MG63 (cell line): ENCODE data around the gene EIF4G2. TPM values are rescaled to one million over a fixed set of nuclear protein-coding genes. Genes with fewer than 3 reads are reported as not detected.

ENCODE experiments used
- DNase-seq: peaks from one replicate; pipeline ENCODE4 v3.0.0-alpha.2; 2020
- H3K27me3 ChIP-seq: fragments of 250-450 bp; sonication (Bioruptor Pico); 2 replicates; pipeline ENCODE4 v1.5.1; 2020; ENCODE audit warnings: mild to moderate bottlenecking, moderate library complexity
- H3K36me3 ChIP-seq: fragments of 250-450 bp; sonication (Bioruptor Pico); 2 replicates; pipeline ENCODE4 v1.5.1; 2020; ENCODE audit warnings: mild to moderate bottlenecking, moderate library complexity
- H3K4me3 ChIP-seq: fragments of 250-450 bp; sonication (Bioruptor Pico); 2 replicates; pipeline ENCODE4 v1.5.1; 2020; ENCODE audit warnings: mild to moderate bottlenecking, moderate library complexity
- H3K9me3 ChIP-seq: fragments of 250-450 bp; sonication (Bioruptor Pico); 2 replicates; pipeline ENCODE4 v1.5.1; 2020; ENCODE audit warnings: mild to moderate bottlenecking, moderate library complexity
- total RNA-seq: library from RNA; depleted of rRNA; stranded (reverse); fragments of >200 nt; shearing (Covaris generic); gene quantifications from 2 replicates; pipeline ENCODE4 v1.2.3, GENCODE V29; 2014; ENCODE audit warnings: low replicate concordance; rRNA removed

EIF4G2 gene
- total RNA-seq, 1 experiment from 2014 or later, result 831 TPM

DNA sequence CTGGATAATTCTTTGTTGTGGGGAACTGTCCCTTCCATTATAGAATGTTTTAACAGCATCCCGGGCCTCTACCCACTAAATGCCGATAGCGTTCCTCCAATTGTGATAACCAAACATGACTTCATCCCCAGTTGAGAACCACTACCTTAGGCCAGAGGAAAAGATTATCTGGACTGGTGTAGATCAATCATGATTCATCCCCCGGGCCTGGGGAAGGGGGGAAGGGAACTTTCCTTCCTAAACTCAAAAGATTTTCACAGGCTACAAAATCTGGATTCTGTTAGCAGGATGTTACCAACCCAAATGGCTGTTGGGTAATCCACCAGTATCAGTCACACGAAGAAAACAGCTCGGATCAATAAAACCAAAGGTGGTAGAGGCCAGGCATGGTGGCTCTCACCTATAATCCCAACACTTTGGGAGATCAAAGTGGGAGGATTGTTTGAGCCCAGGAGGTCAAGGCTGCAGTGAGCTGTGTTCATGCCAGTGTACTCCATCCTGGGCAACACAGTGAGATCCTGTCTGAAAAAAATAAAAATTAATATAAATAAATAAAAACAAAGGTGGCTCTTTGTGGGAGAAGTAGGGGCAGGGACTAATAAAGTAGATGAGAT, 47.5 kb downstream of the EIF4G2 start:
- no peaks in the 10 kb centered on the region for H3K9me3 ChIP-seq
- DNase-seq, result no peak
- H3K36me3 ChIP-seq, result peaks cover 72% of the 10 kb centered on the region
- H3K27me3 ChIP-seq, result no peaks in the 10 kb centered on the region
- no peak overlapping the region for H3K4me3 ChIP-seq

- Histone ChIP-seq H3K36me3 (peaks cover 73% of the 10 kb centered on the region), H3K9me3 (no peaks in the 10 kb centered on the region), H3K27me3 (no peaks in the 10 kb centered on the region), H3K4me3 (no peak overlapping the region)
- DNase-seq, result no peak
These were observed 49.8 kb downstream of the EIF4G2 start for GRCh38 chr11:10758957-10759356.

- Histone ChIP-seq H3K27me3 (no peaks in the 10 kb centered on the region), H3K36me3 (peaks cover 41% of the 10 kb centered on the region), H3K4me3 (peak overlapping the region; percentile 96), H3K9me3 (no peaks in the 10 kb centered on the region)
- no peak for DNase-seq
These were observed 56.2 kb downstream of the EIF4G2 start for GRCh38 chr11:10752486-10752885.

DNA sequence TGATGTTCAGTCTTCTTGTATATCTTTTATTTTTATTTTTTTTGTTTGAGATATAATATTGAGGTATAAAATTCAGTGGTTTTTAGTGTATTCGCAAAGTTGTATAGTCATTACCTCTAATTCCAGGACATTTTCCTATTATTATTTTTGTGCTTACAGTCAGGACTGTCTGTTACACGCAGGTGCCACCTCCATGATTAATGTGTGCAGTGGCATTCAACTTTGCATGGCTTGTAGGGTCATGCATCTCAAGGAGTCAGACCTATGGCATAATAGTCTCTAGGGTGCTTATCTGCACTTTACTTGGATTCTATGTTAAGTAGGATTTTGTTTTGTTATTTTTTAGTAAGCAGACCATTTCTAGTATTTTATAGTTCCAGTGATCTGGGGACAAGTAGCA, 56.7 kb downstream of the EIF4G2 start:
- H3K4me3 ChIP-seq, result peak overlapping the region; percentile 96
- peaks cover 37% of the 10 kb centered on the region for H3K36me3 ChIP-seq
- no peaks in the 10 kb centered on the region for H3K9me3 ChIP-seq
- H3K27me3 ChIP-seq, result no peaks in the 10 kb centered on the region
- no peak for DNase-seq

DNA sequence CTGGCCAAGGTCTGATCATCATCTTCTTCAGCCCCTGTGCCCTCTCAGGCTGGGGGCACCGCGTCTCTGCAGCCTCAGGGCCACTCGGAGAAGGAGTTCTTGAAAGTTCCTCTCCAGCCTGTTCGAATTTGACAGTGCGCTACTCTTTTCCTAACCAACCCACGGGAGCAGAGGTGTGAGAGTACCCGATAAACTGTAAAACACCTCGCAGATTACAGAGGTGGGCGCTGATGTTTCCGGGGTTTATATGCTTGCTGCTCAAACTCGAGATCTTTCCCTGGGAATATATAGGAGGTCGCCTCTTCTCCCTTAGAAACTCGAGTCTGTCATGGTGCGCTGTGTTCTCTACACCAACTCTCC, 57.2 kb downstream of the EIF4G2 start:
- H3K36me3 ChIP-seq, result peaks cover 33% of the 10 kb centered on the region
- H3K4me3 ChIP-seq, result peak overlapping the region; percentile 96
- DNase-seq, result no peak
- H3K27me3 ChIP-seq, result no peaks in the 10 kb centered on the region
- H3K9me3 ChIP-seq, result no peaks in the 10 kb centered on the region

DNA sequence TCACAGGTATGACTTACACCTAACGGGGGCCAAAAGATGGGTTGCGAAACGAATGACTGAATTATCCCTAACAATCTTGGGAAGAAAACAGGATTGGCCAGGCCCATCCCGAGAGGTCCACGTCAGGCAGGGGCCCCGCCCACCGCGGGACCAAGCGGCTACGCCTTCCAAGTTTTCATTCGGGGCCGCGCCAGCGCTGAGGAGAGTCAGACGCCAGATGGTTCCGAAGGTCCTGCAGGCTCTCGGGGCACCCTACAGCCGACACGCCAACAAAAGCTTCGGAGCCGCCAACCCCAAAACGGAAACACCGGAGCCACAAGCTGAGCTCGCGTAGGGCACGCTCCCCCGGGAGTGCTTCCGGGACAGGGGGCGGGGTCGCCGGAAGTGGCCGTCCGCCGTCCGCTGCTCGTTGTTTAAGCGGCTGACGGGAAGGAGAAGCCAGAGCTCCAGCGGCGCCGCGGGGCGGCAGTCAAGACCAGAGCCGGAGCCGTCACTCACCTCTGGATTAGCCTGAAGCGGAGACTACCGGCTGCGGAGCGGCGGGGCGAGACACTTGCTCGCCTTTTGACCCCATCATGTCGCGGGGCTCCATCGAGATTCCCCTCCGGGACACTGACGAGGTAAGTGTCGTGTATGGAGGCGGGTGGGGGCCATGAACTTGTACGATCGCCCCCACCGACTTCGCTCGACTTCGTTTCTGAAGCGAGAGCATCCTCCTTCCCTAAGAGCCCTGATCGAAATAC, 57.7 kb downstream of the EIF4G2 start, which contains the start of gene CTR9:
Gene CTR9, plus strand, starts transcription at position 409 of the 743 bp plus-strand sequence. Its CDS starts 167 bp downstream, at position 576.
- Histone ChIP-seq H3K4me3 (peak within 1 kb of the TSS; percentile 96), H3K9me3 (no peaks in the 10 kb centered on the region), H3K27me3 (no peaks in the 10 kb centered on the region), H3K36me3 (peaks cover 28% of the 10 kb centered on the region)
- DNase-seq, result peak; percentile 96

- H3K4me3 ChIP-seq, result no peak overlapping the region; the same call in 1 of the 2 replicates
- H3K27me3 ChIP-seq, result no peaks in the 10 kb centered on the region
- peaks cover 13% of the 10 kb centered on the region for H3K36me3 ChIP-seq
- DNase-seq, result no peak
- no peaks in the 10 kb centered on the region for H3K9me3 ChIP-seq
These were observed 59.2 kb downstream of the EIF4G2 start for GRCh38 chr11:10749476-10749875.

- Histone ChIP-seq H3K27me3 (no peaks in the 10 kb centered on the region), H3K36me3 (peaks cover under 1% of the 10 kb centered on the region; the same call in 1 of the 2 replicates), H3K4me3 (no peak overlapping the region), H3K9me3 (no peaks in the 10 kb centered on the region)
- DNase-seq, result no peak
These were observed 61.0 kb downstream of the EIF4G2 start for GRCh38 chr11:10747733-10748132.

Other genes starting within 250 kb of the EIF4G2 start
- gene LYVE1, start 240.3 kb downstream of the EIF4G2 start, total RNA-seq, result not detected in 2 replicates
- gene IRAG1, start 115.2 kb downstream of the EIF4G2 start, total RNA-seq, result not detected in 2 replicates
- gene CTR9, start 57.7 kb downstream of the EIF4G2 start, total RNA-seq, result 7.6 and 7.8 TPM in 2 replicates
- 13.9 and 43.3 TPM in 2 replicates for gene ZBED5, start 49.1 kb upstream of the EIF4G2 start, total RNA-seq